Adrenal gland (tissue), 5 donors: ENCODE data around the gene CRHBP.

Source experiments
- CTCF ChIP-seq, 6 experiments: fragments of 450-650 bp in 4 of 6; fragments of 200-600 bp in 2 of 6; sonication (generic) in 1 of 6; IDR thresholded peaks; 1 replicate in 5 of 6; 2 replicates in 1 of 6; pipeline versions ENCODE4 v1.5.1 to v1.8.0; 2016 to 2021; ENCODE audit warnings: antibody characterized with exemption in 6 of 6, mild to moderate bottlenecking in 2 of 6, moderate library complexity in 1 of 6
- POLR2A ChIP-seq, 2 donors: fragments of 450-650 bp; IDR thresholded peaks; one replicate each; pipeline ENCODE4 v1.6.1; 2017; ENCODE audit warnings: antibody characterized with exemption in 2 of 2, mild to moderate bottlenecking in 2 of 2, moderate library complexity in 1 of 2
- donor health status: DM: no; HTN: no; CAD: no.

GRCh38 chr5:76943006-76943405 lies 9.8 kb upstream of the CRHBP start:
- TF ChIP-seq CTCF (IDR thresholded peaks at IDR 0.05): no peak
- no peak for TF ChIP-seq POLR2A (IDR thresholded peaks at IDR 0.05)
